Measurements from ENCODE around the gene INF2.

INF2 gene

DNA sequence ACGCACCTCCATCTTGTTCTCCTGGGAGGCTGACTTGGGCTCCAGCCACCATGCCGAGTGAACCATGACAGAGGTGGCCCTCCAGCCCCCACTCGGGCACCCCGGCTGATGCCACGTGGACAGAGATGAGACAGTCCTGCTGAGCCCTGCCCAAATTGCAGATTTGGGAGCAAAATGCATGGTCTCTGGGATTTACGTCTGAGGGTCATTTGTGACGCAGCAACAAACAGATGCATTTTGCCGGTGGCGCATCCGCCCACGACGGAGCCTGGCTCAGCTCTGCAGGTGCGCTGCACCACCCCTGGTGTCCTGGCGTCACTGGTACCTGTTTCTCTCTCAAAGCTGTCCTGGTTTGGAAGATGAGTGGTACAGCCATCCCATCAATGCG, 31.1 kb upstream of the INF2 start:
- TF ChIP-seq ZNF565 (CRISPR knock-in tag; conservative IDR thresholded peaks at IDR 0.05; ENCODE audit: low read depth): no peak
- ATAC-seq: no peak

DNA sequence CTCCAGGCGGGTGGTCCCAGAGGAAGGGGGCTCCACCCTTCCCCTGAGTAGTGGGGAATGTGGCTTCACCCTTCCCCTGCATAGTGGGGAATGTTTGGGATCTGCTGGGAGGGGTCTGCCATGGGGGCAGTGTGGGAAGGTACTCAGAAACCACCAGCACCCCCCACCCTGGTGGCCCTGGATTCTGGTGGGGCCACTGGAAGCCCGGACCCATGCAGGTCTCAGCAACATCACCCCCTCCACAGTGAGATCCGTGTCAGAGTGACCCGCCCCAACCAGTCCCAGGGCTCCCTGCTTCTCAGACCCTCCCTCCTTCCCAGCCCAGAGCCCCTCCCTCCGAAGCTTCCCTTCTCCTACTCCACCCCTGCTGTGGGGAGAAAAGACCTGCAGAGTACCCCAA, 30.3 kb upstream of the INF2 start:
- TF ChIP-seq, protein P1, sequence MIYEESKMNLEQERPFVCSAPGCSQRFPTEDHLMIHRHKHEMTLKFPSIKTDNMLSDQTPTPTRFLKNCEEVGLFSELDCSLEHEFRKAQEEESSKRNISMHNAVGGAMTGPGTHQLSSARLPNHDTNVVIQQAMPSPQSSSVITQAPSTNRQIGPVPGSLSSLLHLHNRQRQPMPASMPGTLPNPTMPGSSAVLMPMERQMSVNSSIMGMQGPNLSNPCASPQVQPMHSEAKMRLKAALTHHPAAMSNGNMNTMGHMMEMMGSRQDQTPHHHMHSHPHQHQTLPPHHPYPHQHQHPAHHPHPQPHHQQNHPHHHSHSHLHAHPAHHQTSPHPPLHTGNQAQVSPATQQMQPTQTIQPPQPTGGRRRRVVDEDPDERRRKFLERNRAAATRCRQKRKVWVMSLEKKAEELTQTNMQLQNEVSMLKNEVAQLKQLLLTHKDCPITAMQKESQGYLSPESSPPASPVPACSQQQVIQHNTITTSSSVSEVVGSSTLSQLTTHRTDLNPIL (CRISPR knock-in tag; IDR thresholded peaks at IDR 0.05; ENCODE audit: low read depth): no peak
- TF ChIP-seq GLIS3 (CRISPR knock-in tag; IDR thresholded peaks at IDR 0.05): no peak
- TF ChIP-seq, protein P2, sequence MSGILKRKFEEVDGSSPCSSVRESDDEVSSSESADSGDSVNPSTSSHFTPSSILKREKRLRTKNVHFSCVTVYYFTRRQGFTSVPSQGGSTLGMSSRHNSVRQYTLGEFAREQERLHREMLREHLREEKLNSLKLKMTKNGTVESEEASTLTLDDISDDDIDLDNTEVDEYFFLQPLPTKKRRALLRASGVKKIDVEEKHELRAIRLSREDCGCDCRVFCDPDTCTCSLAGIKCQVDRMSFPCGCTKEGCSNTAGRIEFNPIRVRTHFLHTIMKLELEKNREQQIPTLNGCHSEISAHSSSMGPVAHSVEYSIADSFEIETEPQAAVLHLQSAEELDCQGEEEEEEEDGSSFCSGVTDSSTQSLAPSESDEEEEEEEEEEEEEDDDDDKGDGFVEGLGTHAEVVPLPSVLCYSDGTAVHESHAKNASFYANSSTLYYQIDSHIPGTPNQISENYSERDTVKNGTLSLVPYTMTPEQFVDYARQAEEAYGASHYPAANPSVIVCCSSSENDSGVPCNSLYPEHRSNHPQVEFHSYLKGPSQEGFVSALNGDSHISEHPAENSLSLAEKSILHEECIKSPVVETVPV (CRISPR knock-in tag; IDR thresholded peaks at IDR 0.05): no peak
- no peak for TF ChIP-seq OSR1 (CRISPR knock-in tag; IDR thresholded peaks at IDR 0.05)
- TF ChIP-seq ZNF8 (CRISPR knock-in tag; IDR thresholded peaks at IDR 0.05): no peak
- no peak for ATAC-seq

DNA sequence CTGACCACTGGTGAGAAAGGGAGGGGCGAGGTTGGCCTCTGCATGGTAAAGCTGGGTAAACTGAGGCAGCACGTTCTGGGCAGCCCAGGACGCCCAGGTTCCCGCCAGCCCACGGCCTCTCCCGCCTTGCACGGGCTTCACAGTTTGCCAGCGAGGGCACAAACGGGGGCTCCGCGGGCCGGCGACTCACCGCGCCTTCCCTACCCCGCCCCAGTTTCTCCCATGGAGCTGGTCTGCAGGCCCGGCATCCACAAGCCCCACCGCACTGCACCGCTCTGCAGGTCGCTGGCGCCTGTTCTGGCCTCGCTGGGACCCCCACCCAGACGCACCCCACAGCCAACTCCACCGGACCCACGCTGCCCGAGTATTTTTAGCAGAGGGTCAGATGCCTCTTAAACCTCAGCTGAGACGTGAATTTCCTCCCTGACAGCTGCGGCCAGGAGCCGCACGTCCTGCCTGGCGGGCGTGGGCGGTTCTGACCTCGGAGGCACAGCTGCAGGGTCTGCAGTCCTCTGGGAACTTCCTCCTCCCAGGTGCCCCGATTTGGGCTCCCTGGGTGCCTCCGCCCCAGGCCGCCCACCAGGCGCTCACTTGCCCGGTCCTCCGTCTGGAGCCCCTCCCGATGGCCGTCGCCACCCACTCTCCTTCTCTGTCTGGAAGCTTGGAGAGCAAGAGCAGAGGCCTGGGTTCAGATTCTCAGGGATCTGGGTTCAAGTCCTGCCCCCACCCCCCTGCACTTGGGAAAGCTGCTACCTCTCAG, 29.5 kb upstream of the INF2 start:
- ATAC-seq: no peak
- TF ChIP-seq, protein P3, sequence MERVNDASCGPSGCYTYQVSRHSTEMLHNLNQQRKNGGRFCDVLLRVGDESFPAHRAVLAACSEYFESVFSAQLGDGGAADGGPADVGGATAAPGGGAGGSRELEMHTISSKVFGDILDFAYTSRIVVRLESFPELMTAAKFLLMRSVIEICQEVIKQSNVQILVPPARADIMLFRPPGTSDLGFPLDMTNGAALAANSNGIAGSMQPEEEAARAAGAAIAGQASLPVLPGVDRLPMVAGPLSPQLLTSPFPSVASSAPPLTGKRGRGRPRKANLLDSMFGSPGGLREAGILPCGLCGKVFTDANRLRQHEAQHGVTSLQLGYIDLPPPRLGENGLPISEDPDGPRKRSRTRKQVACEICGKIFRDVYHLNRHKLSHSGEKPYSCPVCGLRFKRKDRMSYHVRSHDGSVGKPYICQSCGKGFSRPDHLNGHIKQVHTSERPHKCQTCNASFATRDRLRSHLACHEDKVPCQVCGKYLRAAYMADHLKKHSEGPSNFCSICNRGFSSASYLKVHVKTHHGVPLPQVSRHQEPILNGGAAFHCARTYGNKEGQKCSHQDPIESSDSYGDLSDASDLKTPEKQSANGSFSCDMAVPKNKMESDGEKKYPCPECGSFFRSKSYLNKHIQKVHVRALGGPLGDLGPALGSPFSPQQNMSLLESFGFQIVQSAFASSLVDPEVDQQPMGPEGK (CRISPR knock-in tag; IDR thresholded peaks at IDR 0.05; ENCODE audit: borderline replicate concordance): no peak
- TF ChIP-seq BACH2 (CRISPR knock-in tag; IDR thresholded peaks at IDR 0.05; ENCODE audit: borderline replicate concordance) (no peak), ESRRG (CRISPR knock-in tag; IDR thresholded peaks at IDR 0.05) (no peak)

DNA sequence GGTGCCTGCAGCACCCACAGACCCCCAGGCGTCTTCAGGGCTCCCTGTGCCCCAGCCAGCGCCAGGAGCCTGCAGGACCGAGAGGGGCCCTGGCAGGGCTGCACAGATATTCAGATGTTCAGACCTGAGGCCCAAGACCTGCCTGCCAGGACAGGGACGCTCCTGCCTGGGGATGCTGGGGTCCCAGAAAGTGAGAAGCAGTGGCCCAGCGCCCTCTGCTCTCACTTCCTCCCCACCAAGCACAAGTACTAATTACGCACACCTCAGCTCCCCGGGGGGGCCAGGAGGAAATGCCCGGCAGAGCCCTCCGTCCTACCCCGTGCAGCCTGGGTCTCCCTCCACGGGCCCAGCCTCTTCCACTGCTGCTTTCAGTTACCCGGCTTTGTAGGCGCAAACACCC, 28.8 kb upstream of the INF2 start:
- no peak for ATAC-seq
- TF ChIP-seq CSDC2 (CRISPR knock-in tag; IDR thresholded peaks at IDR 0.05) (no peak), GLIS3 (CRISPR knock-in tag; IDR thresholded peaks at IDR 0.05) (no peak), ZNF565 (CRISPR knock-in tag; conservative IDR thresholded peaks at IDR 0.05; ENCODE audit: low read depth) (no peak), ZFP30 (CRISPR knock-in tag; IDR thresholded peaks at IDR 0.05) (no peak), OSR1 (CRISPR knock-in tag; IDR thresholded peaks at IDR 0.05) (no peak), ZC3H10 (CRISPR knock-in tag; IDR thresholded peaks at IDR 0.05) (no peak), TCF4 (CRISPR knock-in tag; IDR thresholded peaks at IDR 0.05; ENCODE audit: borderline replicate concordance) (no peak), TOX (CRISPR knock-in tag; IDR thresholded peaks at IDR 0.05; ENCODE audit: borderline replicate concordance) (no peak), ZNF8 (CRISPR knock-in tag; IDR thresholded peaks at IDR 0.05) (no peak), ISL1 (CRISPR knock-in tag; IDR thresholded peaks at IDR 0.05) (no peak), SNAI2 (CRISPR knock-in tag; IDR thresholded peaks at IDR 0.05) (no peak), RARB (CRISPR knock-in tag; IDR thresholded peaks at IDR 0.05) (no peak), ESRRG (CRISPR knock-in tag; IDR thresholded peaks at IDR 0.05) (no peak), BACH2 (CRISPR knock-in tag; IDR thresholded peaks at IDR 0.05; ENCODE audit: borderline replicate concordance) (no peak)
- TF ChIP-seq, protein P4, sequence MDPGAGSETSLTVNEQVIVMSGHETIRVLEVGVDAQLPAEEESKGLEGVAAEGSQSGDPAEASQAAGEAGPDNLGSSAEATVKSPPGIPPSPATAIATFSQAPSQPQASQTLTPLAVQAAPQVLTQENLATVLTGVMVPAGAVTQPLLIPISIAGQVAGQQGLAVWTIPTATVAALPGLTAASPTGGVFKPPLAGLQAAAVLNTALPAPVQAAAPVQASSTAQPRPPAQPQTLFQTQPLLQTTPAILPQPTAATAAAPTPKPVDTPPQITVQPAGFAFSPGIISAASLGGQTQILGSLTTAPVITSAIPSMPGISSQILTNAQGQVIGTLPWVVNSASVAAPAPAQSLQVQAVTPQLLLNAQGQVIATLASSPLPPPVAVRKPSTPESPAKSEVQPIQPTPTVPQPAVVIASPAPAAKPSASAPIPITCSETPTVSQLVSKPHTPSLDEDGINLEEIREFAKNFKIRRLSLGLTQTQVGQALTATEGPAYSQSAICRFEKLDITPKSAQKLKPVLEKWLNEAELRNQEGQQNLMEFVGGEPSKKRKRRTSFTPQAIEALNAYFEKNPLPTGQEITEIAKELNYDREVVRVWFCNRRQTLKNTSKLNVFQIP (CRISPR knock-in tag; IDR thresholded peaks at IDR 0.05; ENCODE audit: borderline replicate concordance, low read depth): no peak
- TF ChIP-seq, protein P1 (CRISPR knock-in tag; IDR thresholded peaks at IDR 0.05; ENCODE audit: low read depth): no peak
- TF ChIP-seq, protein P3 (CRISPR knock-in tag; IDR thresholded peaks at IDR 0.05; ENCODE audit: borderline replicate concordance): no peak
- TF ChIP-seq, protein P2 (CRISPR knock-in tag; IDR thresholded peaks at IDR 0.05): no peak
- TF ChIP-seq, protein P5, sequence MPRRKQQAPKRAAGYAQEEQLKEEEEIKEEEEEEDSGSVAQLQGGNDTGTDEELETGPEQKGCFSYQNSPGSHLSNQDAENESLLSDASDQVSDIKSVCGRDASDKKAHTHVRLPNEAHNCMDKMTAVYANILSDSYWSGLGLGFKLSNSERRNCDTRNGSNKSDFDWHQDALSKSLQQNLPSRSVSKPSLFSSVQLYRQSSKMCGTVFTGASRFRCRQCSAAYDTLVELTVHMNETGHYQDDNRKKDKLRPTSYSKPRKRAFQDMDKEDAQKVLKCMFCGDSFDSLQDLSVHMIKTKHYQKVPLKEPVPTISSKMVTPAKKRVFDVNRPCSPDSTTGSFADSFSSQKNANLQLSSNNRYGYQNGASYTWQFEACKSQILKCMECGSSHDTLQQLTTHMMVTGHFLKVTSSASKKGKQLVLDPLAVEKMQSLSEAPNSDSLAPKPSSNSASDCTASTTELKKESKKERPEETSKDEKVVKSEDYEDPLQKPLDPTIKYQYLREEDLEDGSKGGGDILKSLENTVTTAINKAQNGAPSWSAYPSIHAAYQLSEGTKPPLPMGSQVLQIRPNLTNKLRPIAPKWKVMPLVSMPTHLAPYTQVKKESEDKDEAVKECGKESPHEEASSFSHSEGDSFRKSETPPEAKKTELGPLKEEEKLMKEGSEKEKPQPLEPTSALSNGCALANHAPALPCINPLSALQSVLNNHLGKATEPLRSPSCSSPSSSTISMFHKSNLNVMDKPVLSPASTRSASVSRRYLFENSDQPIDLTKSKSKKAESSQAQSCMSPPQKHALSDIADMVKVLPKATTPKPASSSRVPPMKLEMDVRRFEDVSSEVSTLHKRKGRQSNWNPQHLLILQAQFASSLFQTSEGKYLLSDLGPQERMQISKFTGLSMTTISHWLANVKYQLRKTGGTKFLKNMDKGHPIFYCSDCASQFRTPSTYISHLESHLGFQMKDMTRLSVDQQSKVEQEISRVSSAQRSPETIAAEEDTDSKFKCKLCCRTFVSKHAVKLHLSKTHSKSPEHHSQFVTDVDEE (CRISPR knock-in tag; IDR thresholded peaks at IDR 0.05): no peak

All from SK-N-SH treated with all-trans-retinoic acid at 6 μM for 48 hours (cell line).